H9 (cell line): ENCODE measurements around the gene SWAP70. TPM values are rescaled to one million over a fixed set of nuclear protein-coding genes. Genes with fewer than 3 reads are reported as not detected.

ENCODE experiments used
- DNase-seq: peaks from one replicate; pipeline ENCODE4 v3.0.0-alpha.2; 2017
- H2AFZ ChIP-seq: one replicate; pipeline ENCODE4 v1.6.1; 2013; ENCODE audit warnings: mild to moderate bottlenecking, low read length, control low read depth, moderate library complexity
- H2AK5ac ChIP-seq: 2 replicates; pipeline ENCODE4 v1.6.1; 2013; ENCODE audit warnings: low read length, control low read depth, mixed read lengths; ENCODE audit not compliant: insufficient read length
- H2BK120ac ChIP-seq: one replicate; pipeline ENCODE4 v1.6.1; 2013; ENCODE audit warnings: low read depth, mild to moderate bottlenecking, low read length, control low read depth, inconsistent platforms; ENCODE audit not compliant: poor library complexity, severe bottlenecking
- H2BK12ac ChIP-seq: 2 replicates; pipeline ENCODE4 v1.6.1; 2013; ENCODE audit warnings: low read length, control low read depth, mixed read lengths, low read depth; ENCODE audit not compliant: insufficient read length
- H2BK15ac ChIP-seq: 2 replicates; pipeline ENCODE4 v1.6.1; 2013; ENCODE audit warnings: low read depth, low read length, control low read depth
- H2BK20ac ChIP-seq: one replicate; pipeline ENCODE4 v1.6.1; 2013; ENCODE audit warnings: low read depth, mild to moderate bottlenecking, low read length, control low read depth, inconsistent platforms; ENCODE audit not compliant: poor library complexity, severe bottlenecking
- H2BK5ac ChIP-seq: 2 replicates; pipeline ENCODE4 v1.6.1; 2013; ENCODE audit warnings: low read length, control low read depth, mixed read lengths; ENCODE audit not compliant: insufficient read length
- H3K14ac ChIP-seq: 2 replicates; pipeline ENCODE4 v1.6.1; 2013; ENCODE audit warnings: low read length, control low read depth; ENCODE audit not compliant: insufficient read depth
- H3K18ac ChIP-seq: 2 replicates; pipeline ENCODE4 v1.6.1; 2013; ENCODE audit warnings: low read depth, mild to moderate bottlenecking, mixed read lengths, low read length, control low read depth; ENCODE audit not compliant: insufficient read length
- H3K23ac ChIP-seq: 2 replicates; pipeline ENCODE4 v1.6.1; 2013; ENCODE audit warnings: low read length, control low read depth, mixed read lengths, low read depth; ENCODE audit not compliant: insufficient read length
- H3K23me2 ChIP-seq: 2 replicates; pipeline ENCODE4 v1.6.1; 2013; ENCODE audit warnings: low read depth, mild to moderate bottlenecking, mixed read lengths, low read length, control low read depth; ENCODE audit not compliant: insufficient read length, poor library complexity, severe bottlenecking
- H3K27ac ChIP-seq: 2 replicates; pipeline ENCODE4 v1.5.1; 2013; ENCODE audit warnings: low read length, control low read depth, mixed read lengths, low read depth; ENCODE audit not compliant: insufficient read length
- H3K27me3 ChIP-seq: 2 replicates; pipeline ENCODE4 v1.6.1; 2013; ENCODE audit warnings: low read length, control low read depth, inconsistent platforms; ENCODE audit not compliant: insufficient read depth
- H3K4ac ChIP-seq: 2 replicates; pipeline ENCODE4 v1.6.1; 2013; ENCODE audit warnings: low read depth, mild to moderate bottlenecking, control low read depth, inconsistent platforms, low read length, moderate library complexity
- H3K4me1 ChIP-seq: 2 replicates; pipeline ENCODE4 v1.6.1; 2013; ENCODE audit warnings: low read length, control low read depth, inconsistent platforms; ENCODE audit not compliant: insufficient read depth
- H3K4me2 ChIP-seq: 2 replicates; pipeline ENCODE4 v1.6.1; 2013; ENCODE audit warnings: low read length, control low read depth, mixed read lengths; ENCODE audit not compliant: insufficient read length, insufficient read depth
- H3K56ac ChIP-seq: 2 replicates; pipeline ENCODE4 v1.6.1; 2013; ENCODE audit warnings: low read depth, mild to moderate bottlenecking, mixed read lengths, low read length, control low read depth; ENCODE audit not compliant: insufficient read length
- H3K79me1 ChIP-seq: 2 replicates; pipeline ENCODE4 v1.6.1; 2013; ENCODE audit warnings: low read depth, mild to moderate bottlenecking, moderate library complexity, low read length, control low read depth, inconsistent platforms; ENCODE audit not compliant: insufficient read depth, poor library complexity, severe bottlenecking
- H3K79me2 ChIP-seq: 2 replicates; pipeline ENCODE4 v1.6.1; 2013; ENCODE audit warnings: low read length, control low read depth, inconsistent platforms; ENCODE audit not compliant: insufficient read depth
- H3K9ac ChIP-seq: 2 replicates; pipeline ENCODE4 v1.6.1; 2013; ENCODE audit warnings: low read length, control low read depth, mixed read lengths; ENCODE audit not compliant: insufficient read length; ENCODE audit errors: extremely low read depth
- H3K9me3 ChIP-seq: one replicate; pipeline ENCODE4 v1.6.1; 2013; ENCODE audit warnings: low read depth, low read length, inconsistent platforms; ENCODE audit not compliant: control insufficient read depth
- H3T11ph ChIP-seq: one replicate; pipeline ENCODE4 v1.6.1; 2013; ENCODE audit warnings: mild to moderate bottlenecking, low read length, control low read depth, inconsistent platforms
- H4K20me1 ChIP-seq: one replicate; pipeline ENCODE4 v1.6.1; 2013; ENCODE audit not compliant: control insufficient read depth, insufficient read length, insufficient read depth
- H4K5ac ChIP-seq: 2 replicates; pipeline ENCODE4 v1.6.1; 2013; ENCODE audit warnings: low read depth, mild to moderate bottlenecking, mixed read lengths, low read length, control low read depth; ENCODE audit not compliant: insufficient read length
- H4K8ac ChIP-seq: replicated peaks from 2 replicates; pipeline ENCODE4 v1.6.1; 2013; ENCODE audit warnings: low read length, control low read depth, mixed read lengths, low read depth; ENCODE audit not compliant: insufficient read length
- H4K91ac ChIP-seq: 2 replicates; pipeline ENCODE4 v1.6.1; 2013; ENCODE audit warnings: low read depth, mild to moderate bottlenecking, moderate library complexity, mixed read lengths, low read length, control low read depth; ENCODE audit not compliant: insufficient read length
- H3K27ac Mint-ChIP-seq, 3 experiments: 2 replicates in 2 of 3; 3 replicates in 1 of 3; pipeline ENCODE4 v1.8.0; 2020 to 2021; ENCODE audit warnings: mixed read lengths in 3 of 3, mild to moderate bottlenecking in 1 of 3, moderate library complexity in 1 of 3
- H3K27me3 Mint-ChIP-seq: 2 replicates; pipeline ENCODE4 v1.8.0; 2021; ENCODE audit warnings: low read depth, mild to moderate bottlenecking, moderate library complexity, mixed read lengths
- H3K36me3 Mint-ChIP-seq, 3 experiments: 2 replicates in 2 of 3; 3 replicates in 1 of 3; pipeline ENCODE4 v1.8.0; 2020 to 2021; ENCODE audit warnings: low read depth in 3 of 3, mixed read lengths in 3 of 3; ENCODE audit not compliant: insufficient read depth in 1 of 3
- H3K4me1 Mint-ChIP-seq, 2 experiments: 2 replicates each; pipeline ENCODE4 v1.8.0; 2020; ENCODE audit warnings: mixed read lengths in 2 of 2
- H3K4me3 Mint-ChIP-seq, 2 experiments: 2 replicates in 1 of 2; 3 replicates in 1 of 2; pipeline ENCODE4 v1.8.0; 2020 to 2021; ENCODE audit warnings: mild to moderate bottlenecking in 2 of 2, mixed read lengths in 2 of 2, moderate library complexity in 1 of 2
- H3K9me3 Mint-ChIP-seq, 2 experiments: 2 replicates in 1 of 2; 3 replicates in 1 of 2; pipeline ENCODE4 v1.8.0; 2020; ENCODE audit warnings: mild to moderate bottlenecking in 2 of 2, mixed read lengths in 2 of 2, moderate library complexity in 1 of 2
- WGBS: extraction: QIAGEN DNeasy Blood & Tissue Kit; methylation state at CpG from one replicate; pipeline ENCODE4 v1.1.7; 2013; ENCODE audit warnings: missing lambda C conversion rate, low lambda C conversion rate, mixed read lengths; ENCODE audit not compliant: insufficient read length; ENCODE audit errors: extremely low coverage; 5-methylcytosine and 5-hydroxymethylcytosine counted together
- total RNA-seq: library from RNA; stranded (reverse); gene quantifications from 2 replicates; pipeline ENCODE4 v1.2.1, GENCODE V29; 2021
- TF ChIP-seq, protein P1 (sequence below): fragments of 200-600 bp; sonication (generic); conservative IDR thresholded peaks from 3 replicates; pipeline ENCODE4 v1.8.0; 2021; ENCODE audit warnings: antibody characterized with exemption, mild to moderate bottlenecking

SWAP70 gene
- total RNA-seq, 1 experiment from 2014 or later: 34.4 TPM

DNA sequence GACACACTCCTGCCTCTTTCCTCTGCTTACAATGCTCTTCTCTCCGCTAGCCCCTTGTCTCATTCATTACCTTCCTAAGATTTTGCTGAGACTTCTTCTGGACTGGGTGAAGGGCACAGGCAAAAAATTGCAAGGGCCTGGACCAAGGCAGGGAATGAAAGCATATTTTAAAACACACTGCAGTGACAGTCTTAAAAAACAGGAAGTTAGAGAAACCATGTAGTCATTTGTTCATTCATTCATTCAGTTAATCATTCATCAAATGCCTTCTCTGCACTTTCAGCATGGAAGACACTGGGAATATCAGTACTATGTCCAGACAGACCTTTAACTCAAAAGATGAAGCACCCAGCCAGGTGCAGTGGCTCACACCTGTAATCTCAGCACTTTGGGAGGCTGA, 44.9 kb upstream of the SWAP70 start:
- H3K79me1 ChIP-seq: no peaks in the 10 kb centered on the region
- H4K8ac ChIP-seq: no peak overlapping the region
- no peaks in the 10 kb centered on the region for H3K79me2 ChIP-seq
- Mint-ChIP-seq H3K36me3 (peaks cover 0 to 12% (median 4%) of the 10 kb centered on the region in 3 experiments; a peak in 4 of 7 replicates), H3K9me3 (peaks cover 0 to 11% of the 10 kb centered on the region in 2 experiments; a peak in 3 of 5 replicates), H3K4me3 (no peak overlapping the region), H3K27me3 (no peaks in the 10 kb centered on the region; the same call in 1 of the 2 replicates), H3K4me1 (peaks cover 17 to 19% of the 10 kb centered on the region in 2 experiments), H3K27ac (no peak overlapping the region; a peak in 1 of 7 replicates)
- no peaks in the 10 kb centered on the region for H3K4me1 ChIP-seq
- no peak overlapping the region for H2BK20ac ChIP-seq
- no peak overlapping the region for H2BK120ac ChIP-seq
- H2AFZ ChIP-seq: no peak overlapping the region
- no peak overlapping the region for H3K56ac ChIP-seq
- H3K14ac ChIP-seq: no peak overlapping the region
- H4K20me1 ChIP-seq: no peaks in the 10 kb centered on the region
- H3K23ac ChIP-seq: no peak overlapping the region
- H2BK12ac ChIP-seq: no peak overlapping the region
- DNase-seq: no peak
- no peak overlapping the region for H2BK15ac ChIP-seq
- no peak overlapping the region for H3K4ac ChIP-seq
- H3K4me2 ChIP-seq: no peak overlapping the region
- WGBS: no CpG with 5 or more reads among the region's 1 CpG
- no peak overlapping the region for H2BK5ac ChIP-seq
- H3T11ph ChIP-seq: no peak overlapping the region
- no peak overlapping the region for H4K5ac ChIP-seq
- no peaks in the 10 kb centered on the region for H3K27me3 ChIP-seq
- H3K23me2 ChIP-seq: peaks cover 4% of the 10 kb centered on the region
- no peak overlapping the region for H3K27ac ChIP-seq
- H3K9me3 ChIP-seq: no peaks in the 10 kb centered on the region
- TF ChIP-seq, protein P1, sequence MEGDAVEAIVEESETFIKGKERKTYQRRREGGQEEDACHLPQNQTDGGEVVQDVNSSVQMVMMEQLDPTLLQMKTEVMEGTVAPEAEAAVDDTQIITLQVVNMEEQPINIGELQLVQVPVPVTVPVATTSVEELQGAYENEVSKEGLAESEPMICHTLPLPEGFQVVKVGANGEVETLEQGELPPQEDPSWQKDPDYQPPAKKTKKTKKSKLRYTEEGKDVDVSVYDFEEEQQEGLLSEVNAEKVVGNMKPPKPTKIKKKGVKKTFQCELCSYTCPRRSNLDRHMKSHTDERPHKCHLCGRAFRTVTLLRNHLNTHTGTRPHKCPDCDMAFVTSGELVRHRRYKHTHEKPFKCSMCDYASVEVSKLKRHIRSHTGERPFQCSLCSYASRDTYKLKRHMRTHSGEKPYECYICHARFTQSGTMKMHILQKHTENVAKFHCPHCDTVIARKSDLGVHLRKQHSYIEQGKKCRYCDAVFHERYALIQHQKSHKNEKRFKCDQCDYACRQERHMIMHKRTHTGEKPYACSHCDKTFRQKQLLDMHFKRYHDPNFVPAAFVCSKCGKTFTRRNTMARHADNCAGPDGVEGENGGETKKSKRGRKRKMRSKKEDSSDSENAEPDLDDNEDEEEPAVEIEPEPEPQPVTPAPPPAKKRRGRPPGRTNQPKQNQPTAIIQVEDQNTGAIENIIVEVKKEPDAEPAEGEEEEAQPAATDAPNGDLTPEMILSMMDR: no peak
- H2AK5ac ChIP-seq: no peak overlapping the region
- no peak overlapping the region for H3K18ac ChIP-seq
- H4K91ac ChIP-seq: no peak overlapping the region
- H3K9ac ChIP-seq: no peak overlapping the region
